K562 (cell line): Measurements from ENCODE around the gene SYNGR4. TPM values are rescaled to one million over a fixed set of nuclear protein-coding genes. Genes with fewer than 3 reads are reported as not detected.

Source experiments
- ATF7 ChIP-seq: fragments of 450-650 bp; IDR thresholded peaks from 2 replicates; pipeline ENCODE4 v1.7.1; 2014; ENCODE audit warnings: mild to moderate bottlenecking, moderate library complexity
- CBFA2T3 ChIP-seq: fragments of 450-650 bp; IDR thresholded peaks from 2 replicates; pipeline ENCODE4 v1.6.1; 2017
- DNMT1 ChIP-seq: fragments of 450-650 bp; IDR thresholded peaks from 2 replicates; pipeline ENCODE4 v1.6.1; 2016; ENCODE audit warnings: antibody characterized with exemption, mild to moderate bottlenecking
- JUNB ChIP-seq: fragments of 450-650 bp; formaldehyde crosslinking; conservative IDR thresholded peaks from 2 replicates; pipeline ENCODE4 v1.4.0; 2020; ENCODE audit warnings: mild to moderate bottlenecking
- MXD1 ChIP-seq: fragments of 250-450 bp; sonication (Bioruptor Pico); IDR thresholded peaks from 2 replicates; pipeline ENCODE4 v1.8.0; 2021; ENCODE audit warnings: borderline replicate concordance, mild to moderate bottlenecking, moderate library complexity; ENCODE audit not compliant: poor library complexity, severe bottlenecking
- REST ChIP-seq, 2 experiments: fragments of 450-650 bp; formaldehyde crosslinking in 1 of 2; IDR thresholded peaks; 2 replicates each; pipeline versions ENCODE4 v1.4.0 to v1.6.1; 2014 to 2020; ENCODE audit warnings: mild to moderate bottlenecking in 2 of 2, borderline replicate concordance in 1 of 2, low read depth in 1 of 2
- SAFB2 ChIP-seq: fragments of 200-400 bp; formaldehyde crosslinking; IDR thresholded peaks from 2 replicates; pipeline ENCODE4 v1.6.1; 2018; ENCODE audit warnings: borderline replicate concordance, low read length, low read depth, moderate library complexity; ENCODE audit not compliant: severe bottlenecking
- SMAD3 ChIP-seq: fragments of 450-650 bp; formaldehyde crosslinking; conservative IDR thresholded peaks from 2 replicates; pipeline ENCODE4 v1.4.0; 2020; ENCODE audit warnings: mild to moderate bottlenecking
- ZNF311 ChIP-seq: fragments of 250-450 bp; sonication (Bioruptor Pico); IDR thresholded peaks from 2 replicates; pipeline ENCODE4 v1.4.0; 2020; ENCODE audit warnings: mild to moderate bottlenecking, moderate library complexity
- polyA plus RNA-seq, 8 experiments: library from polyadenylated mRNA; depleted of rRNA in 4 of 8; stranded (reverse) in 5 of 8; unstranded in 3 of 8; fragments of >200 nt; fragmentation: Nextera tagmentation in 2 of 8; fragmentation: Illumina TruSeq in 1 of 8; extraction: Ambion mirVana in 2 of 8; extraction: Trizol in 1 of 8; gene quantifications; 2 replicates each; pipeline versions ENCODE4 v1.2.1 to v1.2.3, GENCODE V29; 2011 to 2014; ENCODE audit warnings: inconsistent platforms in 1 of 8, missing spikeins in 1 of 8
- total RNA-seq, 7 experiments: library from RNA; depleted of rRNA in 6 of 7; stranded (reverse); fragments of >200 nt in 6 of 7; fragmentation: Illumina TruSeq in 2 of 7; extraction: Trizol in 2 of 7; gene quantifications; 2 replicates each; pipeline versions ENCODE4 v1.2.1 to v1.2.3, GENCODE V29; 2011 to 2021; ENCODE audit warnings: low replicate concordance in 1 of 7

Gene SYNGR4
- total and polyA plus RNA-seq, 9 of the 15 experiments (the other 6 are each of a cell fraction or from before 2014, with no cell fraction given): 0.07 to 0.14 TPM; not detected in 7

- TF ChIP-seq ATF7: peak; percentile 84
- no peak for TF ChIP-seq REST (IDR thresholded peaks at IDR 0.05; ENCODE audit: borderline replicate concordance)
- TF ChIP-seq REST (CRISPR knock-in tag; IDR thresholded peaks at IDR 0.05; ENCODE audit: low read depth): 0 out of 2 replicates have a peak, but pooled peaks have one; percentile 19
- TF ChIP-seq SMAD3 (CRISPR knock-in tag): 0 out of 2 replicates have a peak, but pooled peaks have one; percentile 6
- no peak for TF ChIP-seq DNMT1
- no peak for TF ChIP-seq SAFB2
- TF ChIP-seq CBFA2T3: no peak
- no peak for TF ChIP-seq JUNB
- TF ChIP-seq ZNF311 (CRISPR knock-in tag): no peak
- TF ChIP-seq MXD1: no peak
Observed at GRCh38 chr19:48363810-48364597, at the start of gene SYNGR4, which contains the start of gene TMEM143 (continued).
